ENCODE measurements around the gene CNTNAP5.

GRCh38 chr2:124121760-124122275, 96.7 kb downstream of the CNTNAP5 start:
- no peak for TF ChIP-seq TARDBP (IDR thresholded peaks at IDR 0.05)
- TF ChIP-seq LEF1 (IDR thresholded peaks at IDR 0.05; ENCODE audit: borderline replicate concordance) = no peak
- no peak for TF ChIP-seq SUZ12 (IDR thresholded peaks at IDR 0.05)
- no peak for TF ChIP-seq PKNOX1 (IDR thresholded peaks at IDR 0.05)
- TF ChIP-seq SP1 (IDR thresholded peaks at IDR 0.05) = no peak
- TF ChIP-seq ELF4 (IDR thresholded peaks at IDR 0.05) = no peak
- TF ChIP-seq FOXA1 (IDR thresholded peaks at IDR 0.05) = no peak
- no peak for TF ChIP-seq FOXK2 (IDR thresholded peaks at IDR 0.05)
- no peak for TF ChIP-seq FOXM1 (IDR thresholded peaks at IDR 0.05; ENCODE audit: borderline replicate concordance)

Measured in HEK293T (cell line).